ENCODE measurements around the gene GDF2.

GDF2 gene

GRCh38 chr10:47369251-47369894, 47.1 kb downstream of the GDF2 start:
- Mint-ChIP-seq H3K4me1 (ENCODE audit: low read depth in 2 of 2) (peaks cover 0 to 2% of the 10 kb centered on the region in 2 donors), H3K4me3 (no peak overlapping the region), H3K36me3 (ENCODE audit: insufficient read depth) (no peaks in the 10 kb centered on the region), H3K27me3 (peaks cover 7 to 24% of the 10 kb centered on the region in 2 donors), H3K27ac (no peak overlapping the region), H3K9me3 (no peaks in the 10 kb centered on the region)
- no peak for DNase-seq
- no peak for ATAC-seq (replicated peaks)

DNA sequence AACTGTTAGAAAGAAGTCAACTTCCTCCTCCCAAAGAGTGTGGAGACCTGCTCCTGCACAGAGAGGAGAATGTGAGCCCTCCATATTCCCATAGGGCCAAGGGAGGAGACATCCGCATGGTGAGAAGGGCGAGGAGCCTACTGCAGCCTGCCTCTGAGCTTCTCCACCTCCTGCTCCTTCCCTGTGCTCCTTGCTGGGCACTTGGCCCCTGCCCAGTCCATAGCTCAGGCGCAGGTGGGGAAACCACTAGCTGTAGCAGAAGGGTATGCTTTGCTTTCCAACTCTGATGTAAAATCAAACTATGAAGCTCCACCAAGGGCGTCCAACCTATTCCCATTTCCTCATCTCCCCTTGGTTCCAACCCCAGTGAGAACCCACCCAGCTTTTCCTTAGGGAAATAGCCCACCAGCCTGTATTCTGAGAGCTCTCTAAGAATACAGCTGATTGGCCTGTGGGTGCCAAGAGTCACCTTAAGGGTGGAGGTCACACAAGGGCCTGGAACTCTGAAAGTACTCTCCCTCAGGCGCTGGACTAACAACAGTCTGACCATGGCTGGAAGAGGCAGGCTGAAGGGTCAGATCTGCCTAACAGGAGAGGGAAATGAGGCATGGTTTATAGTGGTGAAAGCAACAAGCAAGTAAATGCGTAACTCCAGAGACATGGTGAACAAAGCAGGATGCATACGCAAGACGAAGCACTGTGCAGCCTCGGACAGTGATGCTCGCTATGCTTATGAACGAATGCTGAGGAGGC, 47.9 kb downstream of the GDF2 start:
- DNase-seq (no peak), ATAC-seq (replicated peaks) (no peak)
- Mint-ChIP-seq H3K27me3 (peaks cover 5 to 27% of the 10 kb centered on the region in 2 donors), H3K4me1 (ENCODE audit: low read depth in 2 of 2) (peaks cover 0 to 2% of the 10 kb centered on the region in 2 donors), H3K4me3 (no peak overlapping the region), H3K9me3 (no peaks in the 10 kb centered on the region), H3K36me3 (ENCODE audit: insufficient read depth) (no peaks in the 10 kb centered on the region), H3K27ac (no peak overlapping the region)

DNA sequence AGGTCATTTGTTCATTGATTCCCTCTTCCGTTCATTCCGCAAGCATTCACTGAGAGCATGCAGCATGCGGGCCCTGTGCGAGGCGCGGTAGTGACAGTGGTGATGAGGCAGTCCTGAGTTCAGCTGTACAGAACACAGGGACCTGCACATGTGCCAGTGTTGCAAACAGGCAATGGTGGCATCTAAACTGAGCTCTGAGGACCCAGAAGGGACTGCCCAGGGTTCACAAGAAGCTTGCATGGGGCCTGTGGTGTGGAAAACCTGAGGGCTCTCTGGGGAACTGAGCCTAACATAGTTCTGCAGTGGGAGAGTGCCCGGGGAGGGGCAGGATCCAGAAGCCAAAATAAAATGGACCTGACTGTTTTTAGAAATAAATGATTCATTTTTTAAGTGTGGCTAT, 48.6 kb downstream of the GDF2 start:
- H3K4me3 Mint-ChIP-seq, result no peak overlapping the region
- peaks cover 0 to 2% of the 10 kb centered on the region in 2 donors for H3K4me1 Mint-ChIP-seq (ENCODE audit: low read depth in 2 of 2)
- DNase-seq (no peak), ATAC-seq (replicated peaks) (no peak)
- no peaks in the 10 kb centered on the region for H3K36me3 Mint-ChIP-seq (ENCODE audit: insufficient read depth)
- no peak overlapping the region for H3K27ac Mint-ChIP-seq
- H3K27me3 Mint-ChIP-seq, result peaks cover 9 to 27% of the 10 kb centered on the region in 2 donors
- H3K9me3 Mint-ChIP-seq, result no peaks in the 10 kb centered on the region

DNA sequence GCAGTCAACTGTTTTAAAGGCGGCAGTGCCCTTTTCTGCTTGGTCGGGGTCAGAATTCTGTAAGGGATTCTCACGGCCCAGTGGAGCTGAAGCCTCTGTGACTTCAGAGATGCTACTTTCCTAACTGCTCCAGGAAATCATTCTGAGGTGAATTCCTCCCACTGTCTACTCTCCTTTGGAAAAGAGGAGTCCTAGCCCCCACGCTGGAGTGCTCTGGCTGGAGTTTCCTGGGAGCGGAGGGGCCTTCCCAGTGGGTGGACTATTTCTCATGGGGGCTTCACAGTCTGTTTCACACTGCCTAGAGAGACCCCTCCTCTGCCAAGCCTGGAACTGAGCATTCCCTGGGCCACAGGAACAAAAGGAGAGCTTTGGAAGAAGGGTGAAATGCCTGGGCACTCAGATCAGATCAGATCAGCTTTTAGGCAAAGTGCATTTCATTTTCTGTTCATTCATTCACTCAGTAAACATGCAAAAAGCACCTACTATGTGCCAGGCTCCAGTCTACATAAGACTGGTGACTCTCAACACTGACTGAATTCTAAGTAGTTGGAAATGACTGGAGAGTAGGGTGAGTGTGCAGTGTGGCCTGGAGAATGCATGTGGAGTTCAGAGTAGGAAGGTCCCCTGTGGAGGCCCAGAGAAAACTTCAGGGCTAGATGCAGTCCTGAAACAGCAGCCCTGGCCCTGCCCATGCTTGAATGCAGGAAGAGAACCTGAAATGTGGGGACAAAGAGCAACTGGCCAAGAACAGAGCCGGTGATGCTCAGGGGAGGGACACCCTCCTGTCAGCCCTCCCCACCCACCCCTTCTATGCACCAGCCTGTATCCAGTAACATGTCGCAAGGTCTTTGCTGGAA, 49.6 kb downstream of the GDF2 start:
- Mint-ChIP-seq H3K9me3 (no peaks in the 10 kb centered on the region), H3K4me1 (ENCODE audit: low read depth in 2 of 2) (peaks cover 0 to 2% of the 10 kb centered on the region in 2 donors), H3K36me3 (ENCODE audit: insufficient read depth) (no peaks in the 10 kb centered on the region), H3K27me3 (peaks cover 14 to 33% of the 10 kb centered on the region in 2 donors), H3K27ac (no peak overlapping the region), H3K4me3 (no peak overlapping the region)
- DNase-seq, result no peak
- ATAC-seq (replicated peaks), result no peak

DNA sequence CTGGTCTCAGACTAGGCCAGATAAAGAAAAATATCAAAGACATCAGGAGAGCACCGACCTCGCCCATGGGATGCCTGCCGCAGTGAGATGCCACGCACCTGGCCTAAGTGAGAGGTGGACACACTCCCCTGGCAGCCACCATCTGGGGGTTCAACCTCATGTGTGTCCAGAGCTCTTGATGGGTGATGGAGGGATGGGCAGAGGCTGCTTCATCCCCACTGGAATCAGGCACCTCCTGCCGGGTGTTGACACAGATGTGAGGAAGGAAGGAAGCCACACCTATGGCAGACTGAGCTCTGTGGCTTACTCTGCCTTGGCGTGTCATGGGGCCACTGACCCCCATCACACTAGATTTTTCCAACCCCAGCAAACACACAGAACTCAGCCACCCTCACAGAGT, 50.5 kb downstream of the GDF2 start:
- no peak overlapping the region for H3K27ac Mint-ChIP-seq
- peaks cover 22 to 42% of the 10 kb centered on the region in 2 donors for H3K27me3 Mint-ChIP-seq
- no peaks in the 10 kb centered on the region for H3K36me3 Mint-ChIP-seq (ENCODE audit: insufficient read depth)
- ATAC-seq (replicated peaks) (no peak), DNase-seq (no peak)
- H3K4me3 Mint-ChIP-seq, result no peak overlapping the region
- no peaks in the 10 kb centered on the region for H3K9me3 Mint-ChIP-seq
- H3K4me1 Mint-ChIP-seq (ENCODE audit: low read depth in 2 of 2), result peaks cover 0 to 4% of the 10 kb centered on the region in 2 donors

GRCh38 chr10:47374611-47375536, 52.6 kb downstream of the GDF2 start:
- ATAC-seq (replicated peaks) (no peak), DNase-seq (no peak)
- H3K4me1 Mint-ChIP-seq (ENCODE audit: low read depth in 2 of 2), result peaks cover 0 to 4% of the 10 kb centered on the region in 2 donors
- no peak overlapping the region for H3K4me3 Mint-ChIP-seq
- H3K27ac Mint-ChIP-seq, result no peak overlapping the region
- no peaks in the 10 kb centered on the region for H3K36me3 Mint-ChIP-seq (ENCODE audit: insufficient read depth)
- H3K9me3 Mint-ChIP-seq, result no peaks in the 10 kb centered on the region
- H3K27me3 Mint-ChIP-seq, result peaks cover 38 to 63% of the 10 kb centered on the region in 2 donors

GRCh38 chr10:47376522-47377220, 54.4 kb downstream of the GDF2 start:
- peaks cover 0 to 4% of the 10 kb centered on the region in 2 donors for H3K4me1 Mint-ChIP-seq (ENCODE audit: low read depth in 2 of 2)
- DNase-seq, result no peak

More at GRCh38 chr10:47376522-47377220, 54.4 kb downstream of the GDF2 start:
- H3K36me3 Mint-ChIP-seq (ENCODE audit: insufficient read depth), result no peaks in the 10 kb centered on the region
- H3K27me3 Mint-ChIP-seq, result peaks cover 49 to 81% of the 10 kb centered on the region in 2 donors
- no peaks in the 10 kb centered on the region for H3K9me3 Mint-ChIP-seq
- no peak overlapping the region for H3K4me3 Mint-ChIP-seq
- no peak for ATAC-seq (replicated peaks)
- H3K27ac Mint-ChIP-seq, result no peak overlapping the region

Data from effector memory CD8-positive, alpha-beta T cell (primary cell).